OCI-LY1 (cell line): Measurements from ENCODE around the gene BAAT.
"Not testable (repeated sequence)": the region's sequence is repeated elsewhere in the genome, so short reads cannot be mapped to it uniquely, and the experiment has no call there.

Source experiments
- H2AFZ ChIP-seq: fragments of 200-600 bp; sonication (generic), shearing (Covaris generic); 2 replicates; pipeline ENCODE4 v1.6.0; 2014; ENCODE audit warnings: antibody characterized with exemption, mild to moderate bottlenecking, low read length
- H3F3A ChIP-seq: fragments of 200-600 bp; sonication (generic), shearing (Covaris generic); 2 replicates; pipeline ENCODE4 v1.6.0; 2014; ENCODE audit warnings: mild to moderate bottlenecking, antibody characterized with exemption, low read length, moderate library complexity; ENCODE audit not compliant: insufficient read depth
- H3K27ac ChIP-seq: fragments of 200-600 bp; sonication (generic); 2 replicates; pipeline ENCODE4 v1.5.1; 2014; ENCODE audit warnings: low read length, mixed run types, mild to moderate bottlenecking, low read depth; ENCODE audit not compliant: poor library complexity, severe bottlenecking
- H3K27me3 ChIP-seq: fragments of 200-600 bp; sonication (generic); 2 replicates; pipeline ENCODE4 v1.6.0; 2014; ENCODE audit warnings: antibody characterized with exemption, mild to moderate bottlenecking, low read length, moderate library complexity; ENCODE audit not compliant: insufficient read depth
- H3K36me3 ChIP-seq: fragments of 200-600 bp; sonication (generic); 2 replicates; pipeline ENCODE4 v1.6.1; 2014; ENCODE audit warnings: mild to moderate bottlenecking, antibody characterized with exemption, low read length, moderate library complexity, mixed read lengths; ENCODE audit not compliant: insufficient read depth
- H3K4me1 ChIP-seq: fragments of 200-600 bp; sonication (generic); 2 replicates; pipeline ENCODE4 v1.5.1; 2014; ENCODE audit warnings: mild to moderate bottlenecking, low read length, moderate library complexity; ENCODE audit not compliant: insufficient read depth, severe bottlenecking
- H3K4me2 ChIP-seq: fragments of 200-600 bp; sonication (generic), shearing (Covaris generic); 2 replicates; pipeline ENCODE4 v1.6.1; 2014; ENCODE audit warnings: low read length
- H3K4me3 ChIP-seq: fragments of 200-600 bp; sonication (generic); 2 replicates; pipeline ENCODE4 v1.5.1; 2014; ENCODE audit warnings: low read length, low read depth, mild to moderate bottlenecking, mixed read lengths; ENCODE audit not compliant: poor library complexity, severe bottlenecking
- H3K79me2 ChIP-seq: fragments of 200-600 bp; shearing (Covaris generic); 2 replicates; pipeline ENCODE4 v1.6.1; 2016; ENCODE audit warnings: mixed run types, low read length, mixed read lengths; ENCODE audit not compliant: insufficient read depth
- H3K9ac ChIP-seq: fragments of 200-600 bp; sonication (generic), shearing (Covaris generic); 2 replicates; pipeline ENCODE4 v1.6.1; 2014; ENCODE audit warnings: mild to moderate bottlenecking, low read length, mixed read lengths
- H3K9me2 ChIP-seq: fragments of 200-600 bp; sonication (generic), shearing (Covaris generic); 2 replicates; pipeline ENCODE4 v1.6.1; 2014; ENCODE audit warnings: low read depth, mild to moderate bottlenecking, low read length, mixed read lengths
- H3K9me3 ChIP-seq: fragments of 200-600 bp; shearing (Covaris generic); 2 replicates; pipeline ENCODE4 v1.6.1; 2014; ENCODE audit warnings: low read length, mixed read lengths
- H4K20me1 ChIP-seq: fragments of 200-600 bp; sonication (generic), shearing (Covaris generic); 2 replicates; pipeline ENCODE4 v1.6.0; 2016; ENCODE audit warnings: mild to moderate bottlenecking, low read length; ENCODE audit not compliant: insufficient read depth
- EZH2 ChIP-seq: fragments of 200-600 bp; sonication (generic), shearing (Covaris generic); IDR thresholded peaks from 2 replicates; pipeline ENCODE4 v1.8.0; 2017; ENCODE audit warnings: borderline replicate concordance, mixed run types, mild to moderate bottlenecking, antibody characterized with exemption, low read length, moderate library complexity, mixed read lengths
- TF ChIP-seq, protein P1 (sequence below): fragments of 200-600 bp; sonication (generic), shearing (Covaris generic); IDR thresholded peaks from 2 replicates; pipeline ENCODE4 v1.5.1; 2017; ENCODE audit warnings: mild to moderate bottlenecking, antibody characterized with exemption, low read length, moderate library complexity, mixed read lengths

The BAAT gene

GRCh38 chr9:101332362-101332761 is 52.4 kb downstream of the BAAT start:
- Histone ChIP-seq H3K4me3 (no peak overlapping the region), H3K79me2 (no peaks in the 10 kb centered on the region), H3K4me1 (no peaks in the 10 kb centered on the region), H2AFZ (no peak overlapping the region), H3K9ac (no peak overlapping the region), H3F3A (no peaks in the 10 kb centered on the region), H3K9me2 (no peaks in the 10 kb centered on the region), H3K27ac (no peak overlapping the region), H3K27me3 (no peaks in the 10 kb centered on the region), H3K9me3 (no peaks in the 10 kb centered on the region), H3K36me3 (no peaks in the 10 kb centered on the region), H3K4me2 (no peak overlapping the region), H4K20me1 (no peaks in the 10 kb centered on the region)
- TF ChIP-seq, protein P1, sequence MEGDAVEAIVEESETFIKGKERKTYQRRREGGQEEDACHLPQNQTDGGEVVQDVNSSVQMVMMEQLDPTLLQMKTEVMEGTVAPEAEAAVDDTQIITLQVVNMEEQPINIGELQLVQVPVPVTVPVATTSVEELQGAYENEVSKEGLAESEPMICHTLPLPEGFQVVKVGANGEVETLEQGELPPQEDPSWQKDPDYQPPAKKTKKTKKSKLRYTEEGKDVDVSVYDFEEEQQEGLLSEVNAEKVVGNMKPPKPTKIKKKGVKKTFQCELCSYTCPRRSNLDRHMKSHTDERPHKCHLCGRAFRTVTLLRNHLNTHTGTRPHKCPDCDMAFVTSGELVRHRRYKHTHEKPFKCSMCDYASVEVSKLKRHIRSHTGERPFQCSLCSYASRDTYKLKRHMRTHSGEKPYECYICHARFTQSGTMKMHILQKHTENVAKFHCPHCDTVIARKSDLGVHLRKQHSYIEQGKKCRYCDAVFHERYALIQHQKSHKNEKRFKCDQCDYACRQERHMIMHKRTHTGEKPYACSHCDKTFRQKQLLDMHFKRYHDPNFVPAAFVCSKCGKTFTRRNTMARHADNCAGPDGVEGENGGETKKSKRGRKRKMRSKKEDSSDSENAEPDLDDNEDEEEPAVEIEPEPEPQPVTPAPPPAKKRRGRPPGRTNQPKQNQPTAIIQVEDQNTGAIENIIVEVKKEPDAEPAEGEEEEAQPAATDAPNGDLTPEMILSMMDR = no peak
- no peak for TF ChIP-seq EZH2

- not testable (repeated sequence) for H3K9me3 ChIP-seq, H3K27ac ChIP-seq, H3K36me3 ChIP-seq, H3K4me3 ChIP-seq, H4K20me1 ChIP-seq, H3K79me2 ChIP-seq, H3K4me2 ChIP-seq, H3K9ac ChIP-seq, H3K4me1 ChIP-seq, H3K9me2 ChIP-seq, H2AFZ ChIP-seq, H3K27me3 ChIP-seq, H3F3A ChIP-seq
These were observed 57.3 kb downstream of the BAAT start for GRCh38 chr9:101327422-101327909.

GRCh38 chr9:101326501-101326900 is 58.3 kb downstream of the BAAT start:
- H3K9me3 ChIP-seq = no peaks in the 10 kb centered on the region
- H3K9me2 ChIP-seq = no peaks in the 10 kb centered on the region
- H3K27ac ChIP-seq = no peak overlapping the region
- no peaks in the 10 kb centered on the region for H4K20me1 ChIP-seq
- no peaks in the 10 kb centered on the region for H3K79me2 ChIP-seq
- H3K9ac ChIP-seq = no peak overlapping the region
- no peaks in the 10 kb centered on the region for H3K27me3 ChIP-seq
- TF ChIP-seq EZH2 = no peak
- TF ChIP-seq, protein P1 = no peak
- H2AFZ ChIP-seq = no peak overlapping the region
- H3F3A ChIP-seq = no peaks in the 10 kb centered on the region
- H3K4me2 ChIP-seq = no peak overlapping the region
- no peak overlapping the region for H3K4me3 ChIP-seq
- H3K36me3 ChIP-seq = no peaks in the 10 kb centered on the region
- no peaks in the 10 kb centered on the region for H3K4me1 ChIP-seq

GRCh38 chr9:101326035-101326434 is 58.8 kb downstream of the BAAT start:
- Histone ChIP-seq H3K4me3 (no peak overlapping the region), H3K4me1 (no peaks in the 10 kb centered on the region), H3K9me3 (no peaks in the 10 kb centered on the region), H3K9me2 (no peaks in the 10 kb centered on the region), H3K36me3 (no peaks in the 10 kb centered on the region), H4K20me1 (no peaks in the 10 kb centered on the region), H3K27ac (no peak overlapping the region), H3K9ac (no peak overlapping the region), H3K27me3 (no peaks in the 10 kb centered on the region), H3K4me2 (no peak overlapping the region), H3K79me2 (no peaks in the 10 kb centered on the region), H2AFZ (no peak overlapping the region), H3F3A (no peaks in the 10 kb centered on the region)
- no peak for TF ChIP-seq EZH2
- TF ChIP-seq, protein P1 = no peak
